ENCODE measurements around the gene FBXO46.
"Not testable (repeated sequence)": the region's sequence is repeated elsewhere in the genome, so short reads cannot be mapped to it uniquely, and the experiment has no call there.

Gene FBXO46

DNA sequence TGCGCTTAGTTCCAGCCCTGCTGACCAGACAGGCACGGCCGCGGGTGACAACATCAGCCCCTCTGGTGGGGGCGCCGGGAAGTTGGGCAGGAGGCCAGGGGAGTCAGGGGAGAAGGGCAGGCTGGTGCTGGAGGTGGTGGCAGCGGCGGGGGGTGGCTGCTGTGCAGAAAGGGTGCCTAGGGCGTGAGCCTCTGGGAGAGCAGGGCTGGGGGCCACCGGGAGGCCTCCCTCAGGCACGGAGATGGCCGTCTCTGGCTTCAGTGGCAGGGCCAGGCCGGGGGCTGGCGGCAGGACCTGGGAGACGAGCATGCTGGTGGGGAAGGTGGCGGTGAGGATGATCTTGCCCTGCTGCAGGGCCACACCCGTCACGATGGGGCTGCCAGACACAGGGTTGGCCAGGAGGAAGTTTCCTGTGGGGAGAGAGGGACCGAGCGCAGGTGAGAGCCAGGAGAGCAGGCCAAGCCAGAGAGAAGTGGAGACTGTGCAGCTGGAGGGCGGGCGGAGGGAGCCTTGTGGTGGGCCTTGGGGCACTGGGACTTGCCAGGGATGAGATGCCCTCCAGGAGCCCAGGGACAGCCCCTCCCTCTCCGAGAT lies 35.1 kb upstream of the FBXO46 start:
- no peak for DNase-seq

- no peak for DNase-seq
Observed at GRCh38 chr19:45764945-45765701, 34.4 kb upstream of the FBXO46 start.

DNA sequence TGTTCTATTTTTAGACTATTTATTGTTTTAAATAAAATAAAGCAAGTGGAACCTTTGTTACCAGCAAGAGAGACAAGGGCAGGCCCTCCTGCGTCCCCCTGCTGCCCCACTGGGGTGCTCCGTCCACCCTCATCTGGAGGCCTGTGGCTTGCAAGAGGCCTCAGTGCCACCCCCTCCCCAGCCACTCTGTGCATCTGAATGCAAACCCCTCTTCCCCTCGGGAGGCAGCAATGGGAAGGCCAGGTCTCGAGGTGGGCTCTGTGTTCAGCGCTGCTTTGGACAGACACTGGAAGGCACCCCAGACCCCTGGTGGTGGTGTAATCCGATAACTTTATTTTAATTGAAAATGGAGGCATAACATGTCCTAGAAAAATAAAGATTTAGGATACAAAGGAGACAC lies 33.8 kb upstream of the FBXO46 start:
- DNase-seq = no peak

DNA sequence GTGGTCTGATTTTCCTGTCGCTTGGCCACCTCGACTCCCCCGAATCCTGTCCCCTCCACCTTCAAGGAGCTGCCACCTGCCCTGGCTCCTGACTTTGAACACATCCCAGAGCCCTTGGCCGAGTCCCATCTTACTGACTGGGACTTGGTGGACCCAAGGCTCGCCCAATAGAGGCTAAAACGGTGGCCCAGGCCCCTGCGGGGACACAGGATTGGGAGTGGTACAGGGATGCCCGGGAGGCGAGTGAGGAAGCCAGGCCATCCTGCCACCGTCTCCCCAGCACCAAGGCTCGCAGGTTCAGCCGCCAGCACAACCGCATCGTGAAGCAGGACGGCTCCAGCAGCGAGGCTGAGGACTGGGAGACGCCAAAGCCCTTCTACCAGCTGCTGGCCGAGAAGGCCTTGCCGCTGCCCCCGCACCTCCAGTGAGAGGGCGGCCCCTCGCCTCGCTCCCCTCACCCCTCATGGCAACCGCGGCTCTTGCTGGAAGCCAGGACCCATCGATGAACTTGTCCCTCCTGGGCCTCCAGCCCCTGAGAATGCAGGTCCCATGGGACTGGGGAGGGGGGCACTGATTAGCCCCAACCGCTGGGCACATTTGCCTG lies 33.1 kb upstream of the FBXO46 start:
- no peak for DNase-seq

GRCh38 chr19:45762870-45763631 lies 32.4 kb upstream of the FBXO46 start:
- DNase-seq = no peak

DNA sequence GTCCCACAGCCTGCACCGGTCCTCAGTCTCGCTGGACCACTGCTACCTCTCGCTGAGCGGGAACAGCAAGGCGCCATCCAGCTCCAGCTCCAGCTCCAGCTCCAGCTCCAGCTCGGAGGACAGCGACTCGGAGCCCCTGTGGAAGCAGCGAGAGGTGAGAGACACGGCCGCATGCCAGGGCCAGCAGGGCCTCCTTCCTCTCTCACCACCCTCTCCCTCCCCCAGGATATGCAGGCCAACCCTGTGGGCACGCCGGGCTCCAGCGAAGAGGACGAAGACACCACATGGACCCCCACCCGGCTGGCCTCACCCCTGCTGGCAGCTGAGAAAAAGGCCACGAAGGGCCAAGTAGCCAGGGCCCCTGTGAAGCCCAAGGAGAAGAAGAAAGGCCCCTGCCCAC lies 31.0 kb upstream of the FBXO46 start:
- no peak for DNase-seq

GRCh38 chr19:45758921-45759320 lies 28.2 kb upstream of the FBXO46 start:
- DNase-seq = no peak

DNA sequence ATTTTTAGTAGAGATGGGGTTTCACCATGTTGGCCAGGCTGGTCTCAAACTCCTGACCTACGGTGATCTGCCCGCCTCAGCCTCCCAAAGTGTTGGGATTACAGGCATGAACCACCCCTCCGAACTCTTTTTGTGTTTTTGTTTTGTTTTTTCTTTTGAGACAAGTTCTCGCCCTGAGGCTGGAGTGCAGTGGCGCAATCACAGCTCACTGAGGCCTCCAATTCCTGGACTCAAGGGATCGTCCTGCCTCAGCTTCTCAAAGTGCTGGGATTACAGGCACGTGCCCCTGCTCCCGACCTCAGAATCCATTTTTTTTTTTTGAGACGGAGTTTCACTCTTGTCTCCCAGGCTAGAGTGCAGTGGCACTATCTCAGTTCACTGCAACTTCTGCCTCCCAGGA lies 27.0 kb upstream of the FBXO46 start:
- DNase-seq = no peak

GRCh38 chr19:45754323-45754722 lies 23.6 kb upstream of the FBXO46 start:
- no peak for DNase-seq

GRCh38 chr19:45753548-45753947 lies 22.9 kb upstream of the FBXO46 start:
- DNase-seq = no peak

DNA sequence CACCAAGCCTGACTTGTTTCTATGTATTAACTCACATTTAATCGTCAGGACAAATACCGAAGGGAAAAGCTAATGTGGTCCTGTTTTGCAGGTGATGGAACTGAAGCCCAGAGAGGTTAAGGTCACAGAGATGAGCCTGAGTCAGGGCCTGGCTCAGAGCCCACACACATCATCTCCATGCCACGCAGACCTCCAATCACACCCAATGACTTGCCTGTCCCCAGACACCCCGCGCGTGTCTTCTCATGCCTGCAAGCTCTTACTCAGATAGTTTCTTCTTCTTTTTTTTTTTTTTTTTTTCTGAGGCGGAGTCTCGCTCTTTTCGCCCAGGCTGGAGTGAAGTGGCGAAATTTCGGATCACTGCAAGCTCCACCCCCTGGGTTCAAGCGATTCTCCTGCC lies 21.9 kb upstream of the FBXO46 start:
- no peak for DNase-seq

- not testable (repeated sequence) for DNase-seq
Observed at GRCh38 chr19:45751483-45751882, 20.8 kb upstream of the FBXO46 start.

DNA sequence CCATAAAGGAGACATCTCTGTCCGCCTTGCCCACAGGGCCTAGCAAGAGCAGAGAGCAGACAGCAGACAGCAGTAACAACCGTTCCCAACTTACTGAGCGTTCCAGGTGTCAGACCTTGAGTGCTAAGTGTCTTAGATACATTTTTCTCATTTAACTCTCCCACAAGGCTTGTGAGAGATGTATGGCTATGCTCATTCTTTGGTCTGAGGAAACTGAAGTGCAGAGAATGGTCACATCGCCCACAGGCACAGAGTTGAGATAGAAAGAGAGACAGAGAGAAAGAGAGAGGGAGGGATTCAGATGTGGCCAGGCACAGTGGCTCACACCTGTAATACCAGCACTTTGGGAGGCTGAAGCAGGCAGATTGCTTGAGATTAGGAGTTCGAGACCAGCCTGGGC lies 16.8 kb upstream of the FBXO46 start:
- DNase-seq = no peak

DNA sequence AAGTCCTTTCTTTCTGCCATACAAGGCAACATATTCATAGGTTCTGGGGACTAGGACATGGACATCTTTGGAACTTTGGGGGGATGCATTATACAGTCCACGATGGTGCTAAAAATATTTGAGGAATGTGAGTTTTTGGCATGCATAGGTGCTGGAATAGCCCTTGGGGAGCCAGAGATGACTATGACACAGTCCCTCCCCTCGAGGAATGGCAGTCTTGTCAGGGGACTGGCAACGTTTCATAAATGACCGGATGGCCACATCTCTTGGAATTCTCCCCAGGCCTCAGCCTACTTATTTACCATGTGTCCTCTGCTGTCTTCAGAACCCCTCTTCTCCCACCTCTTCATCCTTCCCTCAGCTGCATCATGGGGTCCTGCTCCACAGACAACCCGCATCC lies 16.2 kb upstream of the FBXO46 start:
- DNase-seq = no peak

GRCh38 chr19:45745606-45746005 lies 14.9 kb upstream of the FBXO46 start:
- no peak for DNase-seq

- no peak for DNase-seq
Observed at GRCh38 chr19:45742969-45743368, 12.3 kb upstream of the FBXO46 start.

- no peak for DNase-seq
Observed at GRCh38 chr19:45739498-45740439, 9.1 kb upstream of the FBXO46 start.

DNA sequence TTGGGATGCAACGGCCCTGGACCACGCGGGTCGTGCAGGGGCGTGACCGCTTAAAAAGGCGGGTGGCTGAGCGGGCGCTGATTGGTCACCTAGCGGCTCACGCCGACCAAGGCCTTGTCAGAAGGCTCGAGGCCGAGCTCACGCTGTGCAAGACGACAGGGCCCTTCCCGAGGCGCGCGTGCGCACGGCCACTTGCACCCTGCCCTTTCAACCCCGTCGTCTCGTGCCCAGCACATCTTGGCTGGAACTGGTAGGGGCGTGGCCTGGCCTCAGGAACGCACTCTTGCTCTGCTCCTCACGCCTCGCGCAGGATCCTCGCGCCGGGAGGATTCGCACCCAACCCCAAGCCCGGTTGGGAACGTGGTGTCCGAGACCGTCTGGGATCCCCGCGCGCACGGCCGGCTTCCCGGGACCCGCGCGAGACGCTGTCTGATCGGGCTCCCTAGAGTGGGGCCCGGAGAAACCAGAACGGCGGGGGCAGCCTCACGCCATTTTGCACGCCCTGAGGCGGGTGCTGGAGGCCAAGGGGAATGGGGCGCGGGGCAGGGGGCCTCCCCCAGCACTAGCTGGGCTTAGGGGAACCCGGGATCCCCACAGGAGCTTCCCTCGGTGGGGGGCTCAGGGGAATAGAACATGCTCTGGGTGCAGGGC lies 2.6 kb upstream of the FBXO46 start, which contains the start of gene MEIOSIN:
Gene MEIOSIN, plus strand, starts transcription at position 280 of the 651 bp plus-strand sequence. CDS start 1,938 bp downstream, outside the sequence.
- no peak for DNase-seq

- peak; percentile 26 for DNase-seq
Observed at GRCh38 chr19:45729800-45730290, 851 bp downstream of the FBXO46 start.

DNA sequence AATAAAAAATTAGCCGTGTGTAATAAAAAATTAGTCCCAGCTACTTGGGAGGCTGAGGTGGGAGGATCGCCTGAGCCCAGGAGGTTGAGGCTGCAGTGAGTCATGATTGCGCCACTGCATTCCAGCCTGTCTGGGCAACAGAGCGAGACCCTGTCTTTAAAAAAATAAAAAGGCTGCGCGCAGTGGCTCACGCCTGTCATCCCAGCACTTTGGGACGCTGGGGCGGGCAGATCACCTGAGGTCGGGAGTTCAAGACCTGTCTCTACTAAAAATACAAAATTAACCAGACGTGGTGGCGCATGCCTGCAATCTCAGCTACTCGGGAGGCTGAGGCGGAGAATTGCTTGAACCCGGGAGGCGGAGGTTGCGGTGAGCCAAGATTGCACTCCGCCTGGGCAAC lies 2.0 kb downstream of the FBXO46 start:
- not testable (repeated sequence) for DNase-seq

DNA sequence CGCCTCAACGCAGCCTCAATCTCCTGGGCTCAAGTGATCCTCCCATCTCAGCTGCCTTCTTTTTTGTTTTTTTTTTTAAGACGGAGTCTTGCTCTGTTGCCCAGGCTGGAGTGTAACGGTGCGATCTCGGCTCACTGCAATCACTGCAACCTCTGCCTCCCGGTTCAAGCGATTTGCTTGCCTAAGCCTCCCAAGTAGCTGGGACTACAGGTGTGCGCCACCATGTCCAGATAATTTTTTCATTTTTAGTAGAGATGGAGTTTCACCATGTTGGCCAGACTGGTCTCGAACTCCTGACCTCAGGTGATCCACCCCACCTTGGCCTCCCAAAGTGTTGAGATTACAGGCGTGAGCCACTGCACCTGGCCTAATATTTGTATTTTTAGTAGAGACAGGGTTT lies 10.6 kb downstream of the FBXO46 start:
- DNase-seq = not testable (repeated sequence)

Data from stimulated activated CD4-positive, alpha-beta T cell treated with anti-CD3 and anti-CD28 coated beads, Interleukin-4, amount 100 ng/mL, for 24 hours (primary cell).